Measurements from ENCODE around the gene IFNAR2. TPM values are rescaled to one million over a fixed set of nuclear protein-coding genes. Genes with fewer than 3 reads are reported as not detected.

Gene IFNAR2
- total RNA-seq, 8 experiments from 2014 or later = 4.4 to 12.4 (median 7.3) TPM

- in situ Hi-C loops (cut with MboI; ENCODE audit: low pct_unique_long_range_greater_than_20kb in 2 of 9, low sequenced_read_pairs in 9 of 9, unreplicated experiment in 9 of 9) = loop anchor here in 1 of 9 experiments (10.0 kb wide), 1 partner anchor 242 kb away; no protein-coding TSS in a partner anchor
- ATAC-seq (replicated peaks in 6 of 8) = no peak
- Histone ChIP-seq H3K27ac (no peak overlapping the region), H3K4me3 (no peak overlapping the region), H3K4me1 (replicated peaks in 1 of 2) (no peaks in the 10 kb centered on the region)
- 61 to 100% (median 86%) methylated on average over 1 to 7 of the region's 16 CpGs; no CpG with 5 or more reads in 2 of the 10 experiments for WGBS, 10 experiments
Measured at GRCh38 chr21:33202464-33203363, 27.0 kb upstream of the IFNAR2 start.

- Histone ChIP-seq H3K4me3 (no peak overlapping the region), H3K27ac (no peak overlapping the region), H3K4me1 (replicated peaks in 1 of 2) (no peaks in the 10 kb centered on the region)
- WGBS, 10 experiments = 0 to 100% (median 67%) methylated on average over 1 to 4 of the region's 5 CpGs; no CpG with 5 or more reads in 3 of the 10 experiments
- in situ Hi-C loops (cut with MboI; ENCODE audit: low pct_unique_long_range_greater_than_20kb in 2 of 9, low sequenced_read_pairs in 9 of 9, unreplicated experiment in 9 of 9) = loop anchor here in 1 of 9 experiments (10.0 kb wide), 1 partner anchor 241 kb away; no protein-coding TSS in a partner anchor
- ATAC-seq (replicated peaks in 6 of 8) = peak in 3 of 8 experiments; percentile 0 to 1 (median 1)
Measured at GRCh38 chr21:33203371-33203724, 26.4 kb upstream of the IFNAR2 start.

- Histone ChIP-seq H3K27ac (no peak overlapping the region), H3K4me1 (replicated peaks in 1 of 2) (no peaks in the 10 kb centered on the region), H3K4me3 (no peak overlapping the region)
- WGBS, 10 experiments = 60 to 100% (median 71%) methylated on average over 1 to 3 of the region's 5 CpGs; no CpG with 5 or more reads in 3 of the 10 experiments
- in situ Hi-C loops (cut with MboI; ENCODE audit: low pct_unique_long_range_greater_than_20kb in 2 of 9, low sequenced_read_pairs in 9 of 9, unreplicated experiment in 9 of 9) = loop anchor here in 1 of 9 experiments (10.0 kb wide), 1 partner anchor 239 kb away; no protein-coding TSS in a partner anchor
- ATAC-seq (replicated peaks in 6 of 8) = no peak
Measured at GRCh38 chr21:33205476-33205875, 24.3 kb upstream of the IFNAR2 start.

- H3K4me3 ChIP-seq = no peak overlapping the region
- H3K4me1 ChIP-seq (replicated peaks in 1 of 2) = no peaks in the 10 kb centered on the region
- no peak overlapping the region for H3K27ac ChIP-seq
- in situ Hi-C loops (cut with MboI; ENCODE audit: low pct_unique_long_range_greater_than_20kb in 2 of 9, low sequenced_read_pairs in 9 of 9, unreplicated experiment in 9 of 9) = loop anchor here in 1 of 9 experiments (10.0 kb wide), 1 partner anchor 238 kb away; no protein-coding TSS in a partner anchor
- ATAC-seq (replicated peaks in 6 of 8) = no peak
- WGBS, 10 experiments = 54 to 90% (median 80%) methylated on average over 1 to 8 of the region's 10 CpGs; no CpG with 5 or more reads in 2 of the 10 experiments
Measured at GRCh38 chr21:33206771-33207281, 22.9 kb upstream of the IFNAR2 start.

GRCh38 chr21:33207449-33208149 lies 22.1 kb upstream of the IFNAR2 start:
- WGBS, 10 experiments = 31 to 95% (median 71%) methylated on average over 1 to 4 of the region's 4 CpGs
- H3K27ac ChIP-seq = no peak overlapping the region
- no peak for ATAC-seq (replicated peaks in 6 of 8)
- no peak overlapping the region for H3K4me3 ChIP-seq
- no peaks in the 10 kb centered on the region for H3K4me1 ChIP-seq (replicated peaks in 1 of 2)
- in situ Hi-C loops (cut with MboI; ENCODE audit: low pct_unique_long_range_greater_than_20kb in 2 of 9, low sequenced_read_pairs in 9 of 9, unreplicated experiment in 9 of 9) = loop anchor here in 1 of 9 experiments (10.0 kb wide), 1 partner anchor 237 kb away; no protein-coding TSS in a partner anchor

- Histone ChIP-seq H3K4me1 (replicated peaks in 1 of 2) (no peaks in the 10 kb centered on the region), H3K27ac (no peak overlapping the region), H3K4me3 (no peak overlapping the region)
- ATAC-seq (replicated peaks in 6 of 8) = no peak
- in situ Hi-C loops (cut with MboI; ENCODE audit: low pct_unique_long_range_greater_than_20kb in 2 of 9, low sequenced_read_pairs in 9 of 9, unreplicated experiment in 9 of 9) = loop anchor here in 1 of 9 experiments (10.0 kb wide), 1 partner anchor 236 kb away; no protein-coding TSS in a partner anchor
- WGBS, 10 experiments = 0 to 100% (median 45%) methylated on average over 1 of the region's 1 CpG
Measured at GRCh38 chr21:33208534-33208933, 21.2 kb upstream of the IFNAR2 start.

- Histone ChIP-seq H3K4me3 (no peak overlapping the region), H3K27ac (no peak overlapping the region), H3K4me1 (replicated peaks in 1 of 2) (no peaks in the 10 kb centered on the region)
- no peak for ATAC-seq (replicated peaks in 6 of 8)
- in situ Hi-C loops (cut with MboI; ENCODE audit: low pct_unique_long_range_greater_than_20kb in 2 of 9, low sequenced_read_pairs in 9 of 9, unreplicated experiment in 9 of 9) = no loop called here
- 57 to 100% (median 83%) methylated on average over 1 to 7 of the region's 7 CpGs for WGBS, 10 experiments
Measured at GRCh38 chr21:33211305-33211704, 18.4 kb upstream of the IFNAR2 start.

GRCh38 chr21:33211732-33212131 lies 18.0 kb upstream of the IFNAR2 start:
- Histone ChIP-seq H3K27ac (no peak overlapping the region), H3K4me3 (no peak overlapping the region), H3K4me1 (replicated peaks in 1 of 2) (peaks cover under 1 to 3% of the 10 kb centered on the region in 2 donors)
- no peak for ATAC-seq (replicated peaks in 6 of 8)
- 35 to 91% (median 65%) methylated on average over 1 to 6 of the region's 6 CpGs; no CpG with 5 or more reads in 1 of the 10 experiments for WGBS, 10 experiments
- in situ Hi-C loops (cut with MboI; ENCODE audit: low pct_unique_long_range_greater_than_20kb in 2 of 9, low sequenced_read_pairs in 9 of 9, unreplicated experiment in 9 of 9) = no loop called here

- in situ Hi-C loops (cut with MboI; ENCODE audit: low pct_unique_long_range_greater_than_20kb in 2 of 9, low sequenced_read_pairs in 9 of 9, unreplicated experiment in 9 of 9) = no loop called here
- peak in 1 of 8 experiments; percentile 28 for ATAC-seq (replicated peaks in 6 of 8)
- 0 to 93% (median 66%) methylated on average over 1 to 6 of the region's 8 CpGs; no CpG with 5 or more reads in 2 of the 10 experiments for WGBS, 10 experiments
- peaks cover 5 to 9% of the 10 kb centered on the region in 2 donors for H3K4me1 ChIP-seq (replicated peaks in 1 of 2)
- no peak overlapping the region for H3K27ac ChIP-seq
- H3K4me3 ChIP-seq = no peak overlapping the region
Measured at GRCh38 chr21:33212159-33212851, 17.4 kb upstream of the IFNAR2 start.

- Histone ChIP-seq H3K4me3 (no peak overlapping the region), H3K27ac (no peak overlapping the region), H3K4me1 (replicated peaks in 1 of 2) (peaks cover 5 to 9% of the 10 kb centered on the region in 2 donors)
- in situ Hi-C loops (cut with MboI; ENCODE audit: low pct_unique_long_range_greater_than_20kb in 2 of 9, low sequenced_read_pairs in 9 of 9, unreplicated experiment in 9 of 9) = no loop called here
- ATAC-seq (replicated peaks in 6 of 8) = no peak
- 58 to 100% (median 80%) methylated on average over 1 of the region's 1 CpG; no CpG with 5 or more reads in 4 of the 10 experiments for WGBS, 10 experiments
Measured at GRCh38 chr21:33214056-33214455, 15.7 kb upstream of the IFNAR2 start.

- 0 to 89% (median 65%) methylated on average over 1 to 2 of the region's 2 CpGs; no CpG with 5 or more reads in 2 of the 10 experiments for WGBS, 10 experiments
- peaks cover 5 to 9% of the 10 kb centered on the region in 2 donors for H3K4me1 ChIP-seq (replicated peaks in 1 of 2)
- H3K27ac ChIP-seq = no peak overlapping the region
- ATAC-seq (replicated peaks in 6 of 8) = no peak
- no peak overlapping the region for H3K4me3 ChIP-seq
- in situ Hi-C loops (cut with MboI; ENCODE audit: low pct_unique_long_range_greater_than_20kb in 2 of 9, low sequenced_read_pairs in 9 of 9, unreplicated experiment in 9 of 9) = no loop called here
Measured at GRCh38 chr21:33217138-33217520, 12.6 kb upstream of the IFNAR2 start.

GRCh38 chr21:33219300-33219699 lies 10.4 kb upstream of the IFNAR2 start:
- ATAC-seq (replicated peaks in 6 of 8) = no peak
- 67 to 93% (median 80%) methylated on average over 1 to 3 of the region's 3 CpGs; no CpG with 5 or more reads in 4 of the 10 experiments for WGBS, 10 experiments
- no peak overlapping the region for H3K27ac ChIP-seq
- no peak overlapping the region for H3K4me3 ChIP-seq
- in situ Hi-C loops (cut with MboI; ENCODE audit: low pct_unique_long_range_greater_than_20kb in 2 of 9, low sequenced_read_pairs in 9 of 9, unreplicated experiment in 9 of 9) = no loop called here
- peaks cover 5 to 9% of the 10 kb centered on the region in 2 donors for H3K4me1 ChIP-seq (replicated peaks in 1 of 2)

All from motor neuron (in vitro differentiated cells).